OCI-LY7 (cell line): ENCODE measurements around the gene KPNA2. TPM values are rescaled to one million over a fixed set of nuclear protein-coding genes. Genes with fewer than 3 reads are reported as not detected.
A peak's percentile ranks its signal among the peaks of the same experiment; 100 is the strongest.
"Not testable (repeated sequence)": the region's sequence is repeated elsewhere in the genome, so short reads cannot be mapped to it uniquely, and the experiment has no call there.

ENCODE experiments used
- BruUV-seq: library from RNA; stranded (reverse); fragments of 400-500 nt; replicated peaks from 2 replicates; lab custom pipeline; 2021; lab: Mats Ljungman, UMichigan
- CTCF ChIA-PET: fragments of 300-600 bp; sonication (Branson Sonifier 250); formaldehyde crosslinking; loops from one replicate; lab custom pipeline; 2022; ENCODE audit warnings: antibody characterized with exemption; ENCODE audit not compliant: unreplicated experiment; lab: Charles Lee
- POLR2A ChIA-PET: fragments of 300-600 bp; sonication (Branson Sonifier 250); formaldehyde crosslinking; loops from one replicate; lab custom pipeline; 2022; ENCODE audit warnings: antibody characterized with exemption; lab: Charles Lee
- DNase-seq: peaks from one replicate; pipeline ENCODE4 v3.0.0-alpha.2; 2015; ENCODE audit warnings: low spot score
- H2AFZ ChIP-seq: fragments of 200-600 bp; sonication (generic), shearing (Covaris generic); 2 replicates; pipeline ENCODE4 v1.6.1; 2014; ENCODE audit warnings: mild to moderate bottlenecking, antibody characterized with exemption, low read length, moderate library complexity
- H3K27ac ChIP-seq: fragments of 200-600 bp; sonication (generic); 2 replicates; pipeline ENCODE4 v1.5.1; 2014; ENCODE audit warnings: mixed run types, low read depth, mild to moderate bottlenecking, moderate library complexity, low read length, inconsistent platforms; ENCODE audit not compliant: poor library complexity, severe bottlenecking
- H3K36me3 ChIP-seq: fragments of 200-600 bp; sonication (generic); 2 replicates; pipeline ENCODE4 v1.6.1; 2014; ENCODE audit warnings: mild to moderate bottlenecking, antibody characterized with exemption, low read length, moderate library complexity, mixed read lengths; ENCODE audit not compliant: insufficient read depth
- H3K4me1 ChIP-seq: fragments of 200-600 bp; sonication (generic); 2 replicates; pipeline ENCODE4 v1.5.1; 2014; ENCODE audit warnings: mild to moderate bottlenecking, low read length; ENCODE audit not compliant: insufficient read depth, poor library complexity, severe bottlenecking
- H3K4me2 ChIP-seq: fragments of 200-600 bp; sonication (generic); 2 replicates; pipeline ENCODE4 v1.6.1; 2014; ENCODE audit warnings: mild to moderate bottlenecking, low read length
- H3K4me3 ChIP-seq: fragments of 200-600 bp; sonication (generic); 2 replicates; pipeline ENCODE4 v1.5.1; 2014; ENCODE audit warnings: mild to moderate bottlenecking, low read depth, low read length; ENCODE audit not compliant: poor library complexity, severe bottlenecking
- H3K79me2 ChIP-seq: fragments of 200-600 bp; sonication (generic); 2 replicates; pipeline ENCODE4 v1.6.1; 2016; ENCODE audit warnings: low read depth, mild to moderate bottlenecking, low read length, moderate library complexity, mixed read lengths; ENCODE audit not compliant: insufficient read depth
- H3K9me2 ChIP-seq: fragments of 200-600 bp; sonication (generic); 2 replicates; pipeline ENCODE4 v1.6.1; 2016; ENCODE audit warnings: mild to moderate bottlenecking, low read length, mixed read lengths; ENCODE audit not compliant: insufficient read depth
- H3K9me3 ChIP-seq: fragments of 200-600 bp; sonication (generic); 2 replicates; pipeline ENCODE4 v1.6.1; 2014; ENCODE audit warnings: mild to moderate bottlenecking, mixed run types, low read length, mixed read lengths
- H4K20me1 ChIP-seq: fragments of 200-600 bp; sonication (generic); 2 replicates; pipeline ENCODE4 v1.6.1; 2014; ENCODE audit warnings: mild to moderate bottlenecking, antibody characterized with exemption, low read length, moderate library complexity, mixed read lengths; ENCODE audit not compliant: insufficient read depth
- EZH2phosphoT487 ChIP-seq: fragments of 200-600 bp; sonication (generic); IDR thresholded peaks from 2 replicates; pipeline ENCODE4 v1.6.1; 2018; ENCODE audit warnings: low read depth, borderline replicate concordance, mild to moderate bottlenecking, mixed run types, antibody characterized with exemption, low read length, moderate library complexity, mixed read lengths
- intact Hi-C: fragments of 100-400 bp; cut with micrococcal nuclease; formaldehyde crosslinking; loops from one replicate; pipeline ENCODE4 v1.10.0; 2022; ENCODE audit not compliant: unreplicated experiment
- total RNA-seq, 2 experiments: library from RNA; depleted of rRNA in 1 of 2; stranded (reverse); fragments of >200 nt in 1 of 2; shearing (Covaris generic) in 1 of 2; gene quantifications; 2 replicates each; pipeline ENCODE4 v1.2.3, GENCODE V29; 2014 to 2022
- TF ChIP-seq, protein P1 (sequence below): fragments of 200-600 bp; sonication (generic); conservative IDR thresholded peaks from 2 replicates; pipeline ENCODE4 v1.5.1; 2014; ENCODE audit warnings: mild to moderate bottlenecking, antibody characterized with exemption, low read length, moderate library complexity, mixed read lengths

Gene KPNA2
- total RNA-seq, 2 experiments from 2014 or later, result 253 to 416 TPM

DNA sequence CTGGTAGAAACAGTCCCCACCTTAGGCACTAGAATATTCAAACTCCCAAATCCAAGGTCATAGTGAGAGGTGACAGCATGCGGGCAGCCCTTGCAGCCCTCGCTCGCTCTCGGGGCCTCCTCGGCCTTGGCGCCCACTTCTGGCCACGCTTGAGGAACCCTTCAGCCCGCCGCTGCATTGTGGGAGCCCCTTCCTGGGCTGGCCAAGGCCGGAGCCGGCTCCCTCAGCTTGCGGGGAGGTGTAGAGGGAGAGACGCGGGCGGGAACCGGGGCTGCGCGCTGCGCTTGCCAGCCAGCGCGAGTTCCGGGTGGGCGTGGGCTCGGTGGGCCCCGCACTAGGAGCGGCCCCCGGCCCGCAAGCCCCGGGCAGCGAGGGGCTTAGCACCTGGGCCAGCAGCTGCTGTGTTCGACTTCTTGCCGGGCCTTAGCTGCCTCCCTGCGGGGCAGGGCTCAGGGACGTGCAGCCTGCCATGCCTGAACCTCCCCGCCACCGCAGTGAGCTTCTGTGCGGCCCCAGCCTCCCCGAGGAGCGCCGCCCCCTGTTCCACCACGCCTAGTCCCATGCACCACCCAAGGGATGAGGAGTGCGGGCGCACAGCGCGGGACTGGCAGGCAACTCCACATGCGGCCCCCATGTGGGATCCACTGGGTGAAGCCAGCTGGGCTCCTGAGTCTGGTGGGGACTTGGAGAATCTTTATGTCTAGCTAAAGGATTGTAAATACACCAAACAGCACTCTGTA is 45.0 kb downstream of the KPNA2 start:
- Histone ChIP-seq H3K4me3 (no peak overlapping the region), H3K27ac (no peak overlapping the region), H3K9me2 (no peaks in the 10 kb centered on the region), H3K79me2 (no peaks in the 10 kb centered on the region), H3K4me1 (peaks cover 8% of the 10 kb centered on the region), H3K4me2 (no peak overlapping the region), H3K9me3 (0 out of 2 replicates have a peak, but pooled peaks cover 4% of the 10 kb centered on the region), H4K20me1 (no peaks in the 10 kb centered on the region), H2AFZ (no peak overlapping the region), H3K36me3 (no peaks in the 10 kb centered on the region)
- ChIA-PET POLR2A (interaction anchor here (1.4 to 1.5 kb wide), 2 partner anchors 28 to 100 kb away, joined by 3 to 5 read pairs; no protein-coding TSS in a partner anchor), CTCF (no interaction called here)
- intact Hi-C loops, result no loop called here
- TF ChIP-seq, protein P1, sequence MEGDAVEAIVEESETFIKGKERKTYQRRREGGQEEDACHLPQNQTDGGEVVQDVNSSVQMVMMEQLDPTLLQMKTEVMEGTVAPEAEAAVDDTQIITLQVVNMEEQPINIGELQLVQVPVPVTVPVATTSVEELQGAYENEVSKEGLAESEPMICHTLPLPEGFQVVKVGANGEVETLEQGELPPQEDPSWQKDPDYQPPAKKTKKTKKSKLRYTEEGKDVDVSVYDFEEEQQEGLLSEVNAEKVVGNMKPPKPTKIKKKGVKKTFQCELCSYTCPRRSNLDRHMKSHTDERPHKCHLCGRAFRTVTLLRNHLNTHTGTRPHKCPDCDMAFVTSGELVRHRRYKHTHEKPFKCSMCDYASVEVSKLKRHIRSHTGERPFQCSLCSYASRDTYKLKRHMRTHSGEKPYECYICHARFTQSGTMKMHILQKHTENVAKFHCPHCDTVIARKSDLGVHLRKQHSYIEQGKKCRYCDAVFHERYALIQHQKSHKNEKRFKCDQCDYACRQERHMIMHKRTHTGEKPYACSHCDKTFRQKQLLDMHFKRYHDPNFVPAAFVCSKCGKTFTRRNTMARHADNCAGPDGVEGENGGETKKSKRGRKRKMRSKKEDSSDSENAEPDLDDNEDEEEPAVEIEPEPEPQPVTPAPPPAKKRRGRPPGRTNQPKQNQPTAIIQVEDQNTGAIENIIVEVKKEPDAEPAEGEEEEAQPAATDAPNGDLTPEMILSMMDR, result no peak
- TF ChIP-seq EZH2phosphoT487, result no peak
- no peak for DNase-seq
- no TSS peak for BruUV-seq

DNA sequence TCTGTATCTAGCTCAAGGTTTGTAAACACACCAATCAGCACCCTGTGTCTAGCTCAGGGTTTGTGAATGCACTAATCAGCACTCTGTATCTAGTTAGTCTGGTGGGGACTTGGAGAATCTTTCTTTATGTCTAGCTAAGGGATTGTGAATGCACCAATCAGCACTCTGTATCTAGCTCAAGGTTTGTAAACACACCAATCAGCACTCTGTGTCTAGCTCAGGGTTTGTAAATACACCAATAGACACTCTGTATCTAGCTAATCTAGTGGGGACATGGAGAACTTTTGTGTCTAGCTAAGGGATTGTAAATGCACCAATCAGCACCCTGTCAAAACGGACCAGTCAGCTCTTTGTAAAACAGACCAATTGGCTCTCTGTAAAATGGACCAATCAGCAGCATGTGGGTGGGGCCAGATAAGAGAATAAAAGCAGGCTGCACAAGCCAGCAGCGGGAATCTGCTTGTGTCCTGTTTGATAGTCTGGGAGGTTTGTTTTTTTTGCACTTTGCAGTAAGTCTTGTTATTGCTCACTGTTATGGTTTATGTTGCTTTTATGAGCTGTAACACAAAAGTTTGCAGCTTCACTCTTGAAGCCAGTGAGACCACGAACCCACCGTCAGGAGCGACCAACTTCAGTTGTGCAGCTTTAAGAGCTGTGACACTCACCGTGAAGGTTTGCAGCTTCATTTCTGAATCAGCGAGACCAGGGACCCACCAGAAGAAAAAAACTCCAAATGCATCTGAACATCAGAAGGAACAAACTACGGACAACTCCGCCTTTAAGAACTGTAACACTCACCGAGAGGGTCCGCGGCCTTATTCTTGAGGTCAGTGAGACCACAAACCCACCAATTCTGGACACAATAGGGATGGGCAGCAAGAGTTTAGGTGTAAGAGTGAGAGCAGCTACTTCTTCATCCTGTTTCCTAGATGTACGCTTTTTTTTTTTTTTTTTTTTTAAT is 46.0 kb downstream of the KPNA2 start:
- intact Hi-C loops, result not testable (repeated sequence)

DNA sequence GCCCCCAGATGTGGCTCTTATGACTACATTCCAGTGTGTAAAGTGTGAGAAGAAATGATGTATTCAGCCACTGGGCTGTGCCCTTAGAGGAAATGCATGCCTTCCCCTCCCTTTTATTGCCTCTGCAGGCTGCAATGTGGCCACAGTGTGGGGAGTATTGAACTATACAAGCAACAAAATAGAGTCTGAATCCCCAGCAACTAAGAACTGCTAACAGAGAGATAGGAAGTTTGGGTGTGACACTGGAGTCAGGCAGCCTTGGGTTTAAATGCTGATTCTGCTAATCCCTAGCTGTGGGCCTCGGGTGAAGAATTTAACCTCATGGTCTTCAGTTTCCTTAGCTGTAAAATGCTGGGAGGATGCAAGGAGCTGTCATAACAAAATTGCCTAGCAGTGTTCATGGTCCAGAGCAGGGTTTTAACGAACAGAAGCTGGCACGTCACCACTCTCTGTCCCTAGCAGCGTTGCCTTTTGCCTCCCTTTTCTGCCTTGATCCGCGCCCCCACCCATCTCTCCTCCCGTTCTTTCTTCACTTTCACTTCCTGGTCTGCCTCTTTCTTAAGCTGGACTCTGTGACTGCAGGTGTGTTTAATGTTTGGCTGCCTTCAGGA is 50.3 kb downstream of the KPNA2 start:
- CTCF ChIA-PET, result interaction anchor here (0.6 kb wide), 1 partner anchor 73 kb away, joined by 3 read pairs; no protein-coding TSS in a partner anchor
- Histone ChIP-seq H4K20me1 (no peaks in the 10 kb centered on the region), H2AFZ (peak overlapping the region; percentile 86), H3K9me3 (0 out of 2 replicates have a peak, but pooled peaks cover 4% of the 10 kb centered on the region), H3K36me3 (no peaks in the 10 kb centered on the region), H3K9me2 (no peaks in the 10 kb centered on the region), H3K27ac (peak overlapping the region; percentile 88), H3K79me2 (no peaks in the 10 kb centered on the region), H3K4me1 (peaks cover 40% of the 10 kb centered on the region), H3K4me3 (peak overlapping the region; percentile 39), H3K4me2 (peak overlapping the region; percentile 70)
- DNase-seq, result peak; percentile 86
- no TSS peak for BruUV-seq
- intact Hi-C loops, result loop anchor here (5.0 kb wide), 1 partner anchor 64 kb away; no protein-coding TSS in a partner anchor
- TF ChIP-seq EZH2phosphoT487, result no peak
- TF ChIP-seq, protein P1, result peak; percentile 53
- POLR2A ChIA-PET, result interaction anchor here (0.8 to 2.4 kb wide), 7 partner anchors 12 to 204 kb away, joined by 3 to 6 read pairs (median 3); partner anchors contain the start of gene KPNA2

More for the DNA sequence above, 46.0 kb downstream of the KPNA2 start:
- not testable (repeated sequence) for DNase-seq, H3K4me3 ChIP-seq, H3K79me2 ChIP-seq, H3K4me2 ChIP-seq, H3K27ac ChIP-seq, H2AFZ ChIP-seq, BruUV-seq, H4K20me1 ChIP-seq, H3K9me3 ChIP-seq, H3K36me3 ChIP-seq, H3K9me2 ChIP-seq
- ChIA-PET CTCF (interaction anchor here (0.9 kb wide), 1 partner anchor 27 kb away, joined by 3 read pairs; no protein-coding TSS in a partner anchor), POLR2A (interaction anchor here (0.7 to 1.5 kb wide), 5 partner anchors 10 to 99 kb away, joined by 3 to 5 read pairs (median 3); no protein-coding TSS in a partner anchor)
- H3K4me1 ChIP-seq, result peaks cover 18% of the 10 kb centered on the region

DNA sequence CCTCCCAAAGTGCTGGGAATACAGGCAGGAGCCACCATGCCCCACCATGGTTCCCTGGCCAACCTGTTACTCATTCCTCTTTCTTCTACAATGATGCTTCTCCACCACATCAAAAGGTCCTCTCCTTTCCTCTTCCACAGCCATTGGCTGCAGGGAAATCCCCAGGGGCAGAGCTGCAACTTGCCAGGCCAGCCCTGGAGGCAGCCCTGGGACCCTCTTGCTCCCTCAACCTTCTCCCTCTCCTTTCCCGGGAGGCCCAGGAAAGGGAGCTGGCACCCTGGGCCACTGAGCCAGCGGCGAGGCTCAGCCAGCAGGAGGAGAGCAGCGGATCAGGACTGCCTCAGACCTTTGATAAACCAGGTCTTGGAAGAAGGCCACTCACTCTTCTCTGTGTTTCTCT is 51.1 kb downstream of the KPNA2 start:
- not testable (repeated sequence) for H3K79me2 ChIP-seq, H3K9me3 ChIP-seq, DNase-seq, H3K9me2 ChIP-seq, H4K20me1 ChIP-seq, H3K36me3 ChIP-seq
- H3K4me1 ChIP-seq, result peaks cover 44% of the 10 kb centered on the region
- peak overlapping the region; percentile 86; the same call in 1 of the 2 replicates for H2AFZ ChIP-seq
- ChIA-PET CTCF (interaction anchor here (0.6 kb wide), 2 partner anchors 51 to 1471 kb away, joined by 3 to 10 read pairs; partner anchors contain the start of gene KPNA2), POLR2A (interaction anchor here (0.8 to 2.4 kb wide), 9 partner anchors 11 to 351 kb away, joined by 3 to 8 read pairs (median 5); partner anchors contain the start of gene KPNA2)
- H3K27ac ChIP-seq, result peak overlapping the region; percentile 88
- BruUV-seq, result TSS peak; percentile 90
- H3K4me3 ChIP-seq, result peak overlapping the region; percentile 39
- intact Hi-C loops, result loop anchor here (5.0 kb wide), 1 partner anchor 64 kb away; no protein-coding TSS in a partner anchor
- peak overlapping the region; percentile 70 for H3K4me2 ChIP-seq
